DMS79 treated with DMSO at 0.1 percent for 48 hours (cell line): ENCODE data around the gene IGSF21.

ENCODE experiments used
- DNase-seq: peaks from one replicate; lab custom pipeline; 2025; lab: John Stamatoyannopoulos, UW

Gene IGSF21

GRCh38 chr1:18119289-18119688 is 11.7 kb downstream of the IGSF21 start:
- DNase-seq, result no peak

- DNase-seq, result no peak
Observed at GRCh38 chr1:18119771-18120377, 12.3 kb downstream of the IGSF21 start.

DNA sequence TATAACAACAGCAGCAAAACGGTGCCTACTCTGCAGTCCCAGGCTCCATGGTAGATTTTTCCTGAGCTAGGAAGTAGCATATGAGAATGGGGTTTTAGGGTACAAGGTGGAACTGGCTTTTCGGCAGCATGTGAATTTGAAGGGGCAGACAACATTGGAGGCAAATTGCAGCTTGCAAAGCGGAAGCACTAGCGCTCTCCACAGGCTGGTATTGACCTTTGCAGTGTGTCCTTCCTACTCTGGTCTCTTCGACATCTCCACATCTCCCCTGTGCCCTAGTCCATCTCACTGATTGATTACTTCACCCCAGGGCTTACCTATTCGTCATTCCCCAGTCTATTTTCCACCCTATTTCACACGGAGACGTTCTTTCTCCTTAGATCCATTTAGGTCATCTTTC is 13.0 kb downstream of the IGSF21 start:
- no peak for DNase-seq

GRCh38 chr1:18121072-18121820 is 13.6 kb downstream of the IGSF21 start:
- DNase-seq, result peak; percentile 78

GRCh38 chr1:18123467-18123992 is 15.9 kb downstream of the IGSF21 start:
- DNase-seq, result peak; percentile 48

GRCh38 chr1:18124977-18125376 is 17.4 kb downstream of the IGSF21 start:
- DNase-seq, result no peak

- no peak for DNase-seq
Observed at GRCh38 chr1:18126616-18127015, 19.0 kb downstream of the IGSF21 start.

DNA sequence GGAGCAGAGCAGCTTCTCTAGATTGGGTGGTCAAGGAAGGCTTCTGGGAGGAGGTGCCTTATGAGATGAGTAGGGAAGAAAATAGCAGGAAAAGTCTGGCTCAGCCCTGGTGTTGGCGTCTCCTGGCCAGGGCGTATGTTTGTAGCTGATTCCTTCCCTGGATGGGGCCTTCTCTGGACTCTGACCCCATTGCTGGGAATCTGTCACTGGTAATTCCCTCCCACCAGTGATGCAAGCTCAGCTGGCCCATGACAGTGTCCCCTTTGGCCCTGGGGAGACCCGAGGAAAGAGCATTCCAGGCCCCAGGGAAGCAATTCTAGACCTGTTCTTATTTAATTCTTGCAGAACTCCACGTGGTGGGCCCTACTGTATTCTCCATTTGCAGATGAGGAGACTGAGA is 20.7 kb downstream of the IGSF21 start:
- no peak for DNase-seq

- DNase-seq, result no peak
Observed at GRCh38 chr1:18130356-18130755, 22.8 kb downstream of the IGSF21 start.

DNA sequence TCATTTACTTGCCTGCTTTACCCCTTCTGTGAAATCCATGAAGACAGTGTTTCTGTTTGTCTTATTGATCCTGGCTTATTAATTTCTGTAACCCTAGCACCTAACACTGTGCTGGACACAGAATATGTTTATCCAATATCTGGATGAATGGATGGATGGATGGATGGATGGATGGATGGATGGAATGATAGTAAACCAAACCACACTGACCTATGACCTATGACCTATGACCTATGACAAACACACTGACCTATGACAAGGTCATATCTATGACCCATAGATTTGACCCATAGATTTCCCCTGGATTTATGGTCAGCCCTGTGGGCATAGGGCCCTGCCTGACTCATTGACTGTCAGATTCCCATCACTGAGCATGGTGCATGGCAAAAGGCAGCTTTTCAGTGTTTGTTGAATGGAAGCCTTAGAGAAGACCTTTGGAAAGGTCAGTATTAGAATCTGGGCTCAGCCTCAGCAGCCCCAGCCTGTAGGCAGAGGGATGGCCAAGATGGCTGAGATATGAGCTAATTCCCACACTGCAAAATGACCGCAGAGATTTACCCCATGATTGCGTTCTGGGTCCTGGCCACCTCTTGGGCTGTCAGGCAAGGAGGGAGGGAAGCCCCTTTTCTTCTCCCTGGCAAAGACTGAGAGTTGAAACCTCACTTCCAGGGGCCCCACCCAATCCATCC is 24.6 kb downstream of the IGSF21 start:
- no peak for DNase-seq

- no peak for DNase-seq
Observed at GRCh38 chr1:18132711-18133541, 25.3 kb downstream of the IGSF21 start.

GRCh38 chr1:18134324-18135046 is 26.9 kb downstream of the IGSF21 start:
- no peak for DNase-seq

DNA sequence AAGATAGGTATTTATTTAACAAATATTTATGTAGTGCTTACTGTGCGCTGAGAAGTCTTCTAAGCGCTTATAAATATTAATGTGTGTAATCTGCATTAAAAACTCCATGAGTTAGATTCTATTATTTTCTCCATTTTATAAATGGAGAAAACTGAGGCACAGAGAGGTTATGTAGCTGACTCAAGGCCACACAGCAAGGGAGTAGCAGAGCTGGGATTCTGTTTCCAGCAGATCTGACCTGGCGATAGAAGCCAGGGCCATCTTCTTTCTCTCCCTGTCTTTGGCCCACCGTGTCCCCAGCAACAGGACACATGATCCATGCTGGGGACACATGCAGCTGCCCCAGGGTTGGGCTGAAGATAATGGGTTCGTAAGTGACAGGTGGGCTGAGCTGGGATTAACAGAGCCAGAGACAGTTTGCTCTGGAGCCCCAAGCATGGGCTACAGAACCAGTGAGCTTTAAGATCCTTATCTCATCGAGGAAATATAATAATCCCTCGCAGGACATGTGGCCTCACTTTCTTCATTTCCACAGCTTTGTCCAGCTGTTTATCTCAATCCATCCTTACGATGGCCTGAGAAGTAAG is 30.3 kb downstream of the IGSF21 start:
- DNase-seq, result no peak

DNA sequence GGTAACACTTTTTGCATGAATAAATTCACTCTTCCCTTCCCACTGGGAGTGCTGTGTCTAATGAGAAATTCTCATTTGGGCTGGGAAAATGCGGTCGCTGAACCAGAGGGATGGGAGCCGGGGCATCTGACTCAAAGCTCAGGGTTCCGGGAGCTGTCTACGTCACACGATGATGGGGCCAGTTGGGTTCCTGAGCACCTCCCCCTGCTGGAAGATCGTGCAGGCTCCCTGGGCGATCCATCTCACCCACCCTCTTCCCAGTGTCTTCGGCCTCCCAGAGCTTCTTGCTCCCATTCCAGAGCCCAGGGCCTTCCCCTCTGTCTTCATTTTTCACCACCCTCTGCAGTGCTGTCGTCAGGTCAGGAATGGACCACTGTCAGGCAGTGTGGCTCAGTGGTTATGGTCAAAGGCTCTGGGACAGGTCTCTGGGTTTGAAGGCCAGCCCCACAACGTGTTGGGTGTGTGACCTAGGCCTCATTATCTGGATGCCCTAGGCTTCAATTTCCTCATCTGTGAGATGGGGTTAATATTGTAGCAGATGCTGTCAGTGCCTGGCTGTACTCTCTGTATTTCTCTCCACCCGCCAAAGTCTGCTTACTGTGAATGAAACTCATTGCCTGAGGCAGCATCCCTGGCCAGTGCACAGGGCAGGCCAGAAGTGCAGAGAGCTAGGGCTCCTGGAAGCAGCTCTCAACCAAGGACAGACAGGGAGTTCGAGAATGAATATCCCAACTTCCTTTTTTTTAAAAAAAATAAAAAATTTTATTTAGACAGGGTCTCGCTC is 31.8 kb downstream of the IGSF21 start:
- DNase-seq, result no peak

GRCh38 chr1:18140411-18140810 is 32.8 kb downstream of the IGSF21 start:
- DNase-seq, result no peak

DNA sequence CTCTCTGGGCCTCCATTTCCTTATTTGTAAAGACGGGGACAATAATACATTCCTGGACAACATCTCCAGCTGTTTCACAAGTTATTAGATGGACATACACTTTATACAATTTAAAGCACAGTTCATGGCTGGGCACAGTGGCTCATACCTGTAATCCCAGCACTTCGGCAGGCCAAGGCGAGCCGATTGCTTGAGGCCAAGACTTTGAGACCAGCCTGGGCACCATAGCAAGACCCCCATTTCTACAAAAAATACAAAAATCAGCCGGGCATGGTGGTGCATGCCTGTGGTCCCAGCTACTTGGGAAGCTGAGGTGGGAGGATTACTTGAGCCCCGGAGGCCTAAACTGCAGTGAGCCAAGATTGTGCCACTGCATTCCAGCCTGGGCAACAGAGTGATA is 34.1 kb downstream of the IGSF21 start:
- DNase-seq, result no peak

DNA sequence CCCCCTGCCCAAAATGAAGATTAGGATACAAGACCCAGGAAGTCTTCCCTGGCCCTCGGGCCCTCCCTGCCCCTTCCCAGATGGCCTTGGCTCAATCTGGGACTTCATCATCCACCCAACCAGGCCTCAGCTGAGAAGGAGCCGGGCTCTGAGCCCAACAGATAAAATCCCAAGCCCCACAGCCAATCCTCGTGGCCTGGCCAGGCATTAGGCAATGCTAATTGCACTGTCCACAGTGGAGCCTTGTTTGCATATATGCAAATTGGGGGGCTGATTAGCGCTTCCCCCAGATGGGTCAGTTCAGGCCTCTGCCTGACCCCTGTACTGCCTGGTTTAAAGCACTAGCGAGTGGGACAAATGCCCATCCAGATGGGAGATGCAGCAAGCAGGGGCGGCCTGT is 34.9 kb downstream of the IGSF21 start:
- no peak for DNase-seq

DNA sequence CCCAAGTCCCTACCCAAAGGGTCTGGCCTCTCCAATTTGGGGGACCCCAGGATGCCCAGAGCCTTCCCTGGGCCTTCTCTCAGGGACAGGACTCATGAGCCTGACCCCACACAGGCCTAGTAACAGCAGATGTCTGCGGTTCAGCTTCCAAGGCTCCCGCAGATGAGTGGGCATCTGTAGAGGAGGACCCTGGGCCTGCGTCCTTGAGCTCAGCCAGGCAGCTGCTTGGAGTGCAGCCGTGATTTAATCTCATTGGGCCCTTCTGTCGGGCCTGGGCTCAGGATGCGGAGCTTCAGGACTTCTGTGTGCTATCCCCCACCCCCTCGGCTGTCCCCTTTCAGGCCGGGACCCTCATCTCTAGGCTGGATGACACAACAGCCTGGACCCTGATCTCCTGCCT is 35.4 kb downstream of the IGSF21 start:
- no peak for DNase-seq

DNA sequence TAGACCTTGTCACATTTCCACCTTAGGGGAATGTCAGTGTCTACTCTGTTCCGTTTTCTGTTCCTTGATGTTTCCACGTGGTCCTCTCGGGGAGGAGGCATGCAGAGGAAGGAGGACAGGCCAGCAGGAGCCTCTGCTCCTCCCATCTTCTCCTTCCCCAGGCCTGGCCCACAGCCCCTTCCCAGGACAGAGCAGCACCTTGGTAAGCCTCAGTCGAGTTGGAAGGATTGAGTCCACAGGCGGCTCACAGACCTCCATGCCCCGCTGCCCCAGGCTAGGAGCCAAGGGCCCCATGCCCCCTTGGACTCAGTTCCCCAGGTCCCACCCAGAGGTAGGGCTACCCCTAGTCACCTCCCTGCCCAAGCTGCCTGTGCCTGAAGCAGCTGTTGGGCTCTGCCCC is 36.5 kb downstream of the IGSF21 start:
- no peak for DNase-seq

GRCh38 chr1:18144916-18145647 is 37.5 kb downstream of the IGSF21 start:
- DNase-seq, result no peak
